ENCODE measurements around the gene SEC24B. TPM values are rescaled to one million over a fixed set of nuclear protein-coding genes. Genes with fewer than 3 reads are reported as not detected.

SEC24B gene
- total and polyA plus RNA-seq, 2 experiments from 2014 or later: 9.4 to 32.8 TPM

DNA sequence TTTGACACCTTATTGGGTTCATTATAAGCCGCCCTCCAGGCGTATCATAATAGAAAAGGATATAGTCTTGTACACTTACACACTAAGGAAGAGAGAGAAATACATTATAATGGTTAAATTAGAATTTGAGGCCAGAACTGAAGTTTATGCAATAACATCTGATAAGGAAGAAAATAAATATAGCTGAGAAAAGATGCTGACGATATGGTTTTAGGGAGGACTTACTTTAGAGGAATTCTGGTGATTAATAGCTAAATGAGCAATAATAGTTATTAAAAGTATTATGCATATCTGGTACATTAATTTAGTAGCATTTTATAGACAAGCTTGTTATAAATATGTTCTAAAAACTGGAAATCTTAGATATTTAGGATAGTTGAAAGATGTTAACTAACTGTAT is 138.5 kb downstream of the SEC24B start:
- ATAC-seq (no peak), DNase-seq (ENCODE audit: low spot score) (no peak)
- Histone ChIP-seq H3K27ac (ENCODE audit: low read depth) (no peak overlapping the region), H3K79me2 (replicated peaks; ENCODE audit: insufficient read depth) (peaks cover 21% of the 10 kb centered on the region), H3K4me3 (no peak overlapping the region), H2AFZ (no peak overlapping the region), H3K36me3 (ENCODE audit: insufficient read depth) (no peaks in the 10 kb centered on the region), H3K9me2 (ENCODE audit: insufficient read depth) (no peaks in the 10 kb centered on the region), H4K20me1 (replicated peaks; ENCODE audit: insufficient read depth) (0 out of 2 replicates have a peak, but pooled peaks cover 2% of the 10 kb centered on the region), H3F3A (replicated peaks; ENCODE audit: low read depth) (no peaks in the 10 kb centered on the region), H3K27me3 (ENCODE audit: insufficient read depth) (no peaks in the 10 kb centered on the region), H3K4me1 (ENCODE audit: insufficient read depth) (no peaks in the 10 kb centered on the region), H3K4me2 (no peak overlapping the region)
- no peak overlapping the region for H3K4me3 Mint-ChIP-seq
- H3K4me1 Mint-ChIP-seq: no peaks in the 10 kb centered on the region
- H3K27me3 Mint-ChIP-seq (ENCODE audit: insufficient read depth, low read depth, poor library complexity): no peaks in the 10 kb centered on the region
- H3K9me3 Mint-ChIP-seq: no peaks in the 10 kb centered on the region
- H3K36me3 Mint-ChIP-seq (ENCODE audit: low read depth): no peaks in the 10 kb centered on the region
- H3K27ac Mint-ChIP-seq: no peak overlapping the region
- TF ChIP-seq POLR2AphosphoS5 (IDR thresholded peaks at IDR 0.05; ENCODE audit: low read depth) (no peak), CREB1 (CRISPR knock-in tag; IDR thresholded peaks at IDR 0.05; ENCODE audit: low read depth) (no peak), NANOG (IDR thresholded peaks at IDR 0.05; ENCODE audit: borderline replicate concordance) (no peak), ZNF114 (CRISPR knock-in tag; IDR thresholded peaks at IDR 0.05) (no peak), STAT1 (IDR thresholded peaks at IDR 0.05; ENCODE audit: unreplicated experiment) (no peak), JUNB (IDR thresholded peaks at IDR 0.05; ENCODE audit: unreplicated experiment) (no peak), EZH2 (IDR thresholded peaks at IDR 0.05; ENCODE audit: low read depth, unreplicated experiment) (no peak), REST (IDR thresholded peaks at IDR 0.05; ENCODE audit: unreplicated experiment) (no peak), EZH2phosphoT487 (IDR thresholded peaks at IDR 0.05; ENCODE audit: unreplicated experiment) (no peak), ZNF331 (CRISPR knock-in tag; IDR thresholded peaks at IDR 0.05; ENCODE audit: low read depth) (no peak), CTCF (conservative IDR thresholded peaks at IDR 0.05; ENCODE audit: low read depth in 2 of 2) (no peak)
- TF ChIP-seq, protein P1, sequence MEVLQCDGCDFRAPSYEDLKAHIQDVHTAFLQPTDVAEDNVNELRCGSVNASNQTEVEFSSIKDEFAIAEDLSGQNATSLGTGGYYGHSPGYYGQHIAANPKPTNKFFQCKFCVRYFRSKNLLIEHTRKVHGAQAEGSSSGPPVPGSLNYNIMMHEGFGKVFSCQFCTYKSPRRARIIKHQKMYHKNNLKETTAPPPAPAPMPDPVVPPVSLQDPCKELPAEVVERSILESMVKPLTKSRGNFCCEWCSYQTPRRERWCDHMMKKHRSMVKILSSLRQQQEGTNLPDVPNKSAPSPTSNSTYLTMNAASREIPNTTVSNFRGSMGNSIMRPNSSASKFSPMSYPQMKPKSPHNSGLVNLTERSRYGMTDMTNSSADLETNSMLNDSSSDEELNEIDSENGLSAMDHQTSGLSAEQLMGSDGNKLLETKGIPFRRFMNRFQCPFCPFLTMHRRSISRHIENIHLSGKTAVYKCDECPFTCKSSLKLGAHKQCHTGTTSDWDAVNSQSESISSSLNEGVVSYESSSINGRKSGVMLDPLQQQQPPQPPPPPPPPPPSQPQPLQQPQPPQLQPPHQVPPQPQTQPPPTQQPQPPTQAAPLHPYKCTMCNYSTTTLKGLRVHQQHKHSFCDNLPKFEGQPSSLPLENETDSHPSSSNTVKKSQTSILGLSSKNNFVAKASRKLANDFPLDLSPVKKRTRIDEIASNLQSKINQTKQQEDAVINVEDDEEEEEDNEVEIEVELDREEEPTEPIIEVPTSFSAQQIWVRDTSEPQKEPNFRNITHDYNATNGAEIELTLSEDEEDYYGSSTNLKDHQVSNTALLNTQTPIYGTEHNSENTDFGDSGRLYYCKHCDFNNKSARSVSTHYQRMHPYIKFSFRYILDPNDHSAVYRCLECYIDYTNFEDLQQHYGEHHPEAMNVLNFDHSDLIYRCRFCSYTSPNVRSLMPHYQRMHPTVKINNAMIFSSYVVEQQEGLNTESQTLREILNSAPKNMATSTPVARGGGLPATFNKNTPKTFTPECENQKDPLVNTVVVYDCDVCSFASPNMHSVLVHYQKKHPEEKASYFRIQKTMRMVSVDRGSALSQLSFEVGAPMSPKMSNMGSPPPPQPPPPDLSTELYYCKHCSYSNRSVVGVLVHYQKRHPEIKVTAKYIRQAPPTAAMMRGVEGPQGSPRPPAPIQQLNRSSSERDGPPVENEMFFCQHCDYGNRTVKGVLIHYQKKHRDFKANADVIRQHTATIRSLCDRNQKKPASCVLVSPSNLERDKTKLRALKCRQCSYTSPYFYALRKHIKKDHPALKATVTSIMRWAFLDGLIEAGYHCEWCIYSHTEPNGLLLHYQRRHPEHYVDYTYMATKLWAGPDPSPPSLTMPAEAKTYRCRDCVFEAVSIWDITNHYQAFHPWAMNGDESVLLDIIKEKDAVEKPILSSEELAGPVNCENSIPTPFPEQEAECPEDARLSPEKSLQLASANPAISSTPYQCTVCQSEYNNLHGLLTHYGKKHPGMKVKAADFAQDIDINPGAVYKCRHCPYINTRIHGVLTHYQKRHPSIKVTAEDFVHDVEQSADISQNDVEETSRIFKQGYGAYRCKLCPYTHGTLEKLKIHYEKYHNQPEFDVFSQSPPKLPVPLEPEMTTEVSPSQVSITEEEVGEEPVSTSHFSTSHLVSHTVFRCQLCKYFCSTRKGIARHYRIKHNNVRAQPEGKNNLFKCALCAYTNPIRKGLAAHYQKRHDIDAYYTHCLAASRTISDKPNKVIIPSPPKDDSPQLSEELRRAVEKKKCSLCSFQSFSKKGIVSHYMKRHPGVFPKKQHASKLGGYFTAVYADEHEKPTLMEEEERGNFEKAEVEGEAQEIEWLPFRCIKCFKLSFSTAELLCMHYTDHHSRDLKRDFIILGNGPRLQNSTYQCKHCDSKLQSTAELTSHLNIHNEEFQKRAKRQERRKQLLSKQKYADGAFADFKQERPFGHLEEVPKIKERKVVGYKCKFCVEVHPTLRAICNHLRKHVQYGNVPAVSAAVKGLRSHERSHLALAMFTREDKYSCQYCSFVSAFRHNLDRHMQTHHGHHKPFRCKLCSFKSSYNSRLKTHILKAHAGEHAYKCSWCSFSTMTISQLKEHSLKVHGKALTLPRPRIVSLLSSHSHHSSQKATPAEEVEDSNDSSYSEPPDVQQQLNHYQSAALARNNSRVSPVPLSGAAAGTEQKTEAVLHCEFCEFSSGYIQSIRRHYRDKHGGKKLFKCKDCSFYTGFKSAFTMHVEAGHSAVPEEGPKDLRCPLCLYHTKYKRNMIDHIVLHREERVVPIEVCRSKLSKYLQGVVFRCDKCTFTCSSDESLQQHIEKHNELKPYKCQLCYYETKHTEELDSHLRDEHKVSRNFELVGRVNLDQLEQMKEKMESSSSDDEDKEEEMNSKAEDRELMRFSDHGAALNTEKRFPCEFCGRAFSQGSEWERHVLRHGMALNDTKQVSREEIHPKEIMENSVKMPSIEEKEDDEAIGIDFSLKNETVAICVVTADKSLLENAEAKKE (CRISPR knock-in tag; IDR thresholded peaks at IDR 0.05): no peak
- TF ChIP-seq, protein P2, sequence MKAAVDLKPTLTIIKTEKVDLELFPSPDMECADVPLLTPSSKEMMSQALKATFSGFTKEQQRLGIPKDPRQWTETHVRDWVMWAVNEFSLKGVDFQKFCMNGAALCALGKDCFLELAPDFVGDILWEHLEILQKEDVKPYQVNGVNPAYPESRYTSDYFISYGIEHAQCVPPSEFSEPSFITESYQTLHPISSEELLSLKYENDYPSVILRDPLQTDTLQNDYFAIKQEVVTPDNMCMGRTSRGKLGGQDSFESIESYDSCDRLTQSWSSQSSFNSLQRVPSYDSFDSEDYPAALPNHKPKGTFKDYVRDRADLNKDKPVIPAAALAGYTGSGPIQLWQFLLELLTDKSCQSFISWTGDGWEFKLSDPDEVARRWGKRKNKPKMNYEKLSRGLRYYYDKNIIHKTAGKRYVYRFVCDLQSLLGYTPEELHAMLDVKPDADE (IDR thresholded peaks at IDR 0.05): no peak

All from GM23338 (cell line).